Camera-type eye (tissue), 1 donor: ENCODE measurements around the gene GINS2. TPM values are rescaled to one million over a fixed set of nuclear protein-coding genes. Genes with fewer than 3 reads are reported as not detected.

Source experiments
- total RNA-seq: library from RNA; depleted of rRNA; stranded (reverse); fragments of >200 nt; gene quantifications from one replicate; pipeline ENCODE4 v1.2.3, GENCODE V29; 2014

Gene GINS2
- 7.0 TPM for total RNA-seq

DNA sequence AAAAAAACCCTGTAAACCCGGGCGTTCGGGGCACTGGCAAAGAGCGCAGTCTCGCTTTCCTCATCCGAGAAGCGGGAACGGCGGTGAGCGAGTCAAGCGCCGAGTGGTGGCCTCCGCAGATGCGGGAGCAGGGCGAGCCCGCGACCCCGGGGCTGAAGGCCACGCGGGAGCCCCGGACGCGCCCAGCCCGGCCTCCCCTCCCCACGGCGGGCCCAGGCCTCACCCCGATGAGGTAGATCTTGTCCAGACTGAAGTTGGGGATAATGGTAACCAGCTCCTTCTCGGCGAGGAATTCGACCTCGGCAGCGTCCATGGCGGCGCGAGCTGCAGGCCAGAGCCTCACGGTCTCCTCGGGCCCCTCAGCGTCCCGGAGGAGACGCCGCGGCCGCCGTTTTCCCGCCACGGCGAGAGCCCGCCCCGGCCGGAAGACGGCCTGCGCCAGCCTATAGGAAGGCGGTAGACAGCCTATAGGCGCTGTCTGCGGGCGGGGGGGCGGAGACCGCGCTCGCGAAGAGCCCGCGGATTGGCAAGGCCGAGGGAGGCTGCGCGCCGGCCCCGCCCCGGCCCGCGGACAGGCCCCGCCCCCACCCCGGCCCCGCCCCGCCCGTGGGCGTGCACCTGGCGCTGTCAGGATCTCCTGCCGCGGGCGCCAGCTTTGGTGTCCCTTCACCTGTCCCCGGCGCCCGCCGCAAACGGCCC, at the start of gene GINS2:
TSS of gene GINS2 (minus strand) at position 369 of the 699 bp plus-strand sequence. CDS start at position 313, 56 bp downstream.

Other genes starting within 250 kb of the GINS2 start
- 185 TPM for gene GSE1, start 75.6 kb downstream of the GINS2 start, total RNA-seq
- gene C16orf74, start 62.1 kb upstream of the GINS2 start, total RNA-seq: 23.1 TPM
- 25.8 TPM for gene EMC8, start 110.6 kb upstream of the GINS2 start, total RNA-seq
- gene COX4I1, start 110.7 kb upstream of the GINS2 start, total RNA-seq: 219 TPM
- 10.4 TPM for gene IRF8, start 210.2 kb upstream of the GINS2 start, total RNA-seq